Choroid plexus epithelial cell (primary cell): ENCODE results near the gene AP3S2.
"Not testable (repeated sequence)": the region's sequence is repeated elsewhere in the genome, so short reads cannot be mapped to it uniquely, and the experiment has no call there.

ENCODE experiments used
- DNase-seq: peaks from one replicate; pipeline ENCODE4 v3.0.0-alpha.2; 2010; ENCODE audit warnings: low read depth
- H3K4me3 ChIP-seq: 2 replicates; pipeline ENCODE4 v1.5.1; 2011; ENCODE audit warnings: low read depth, mild to moderate bottlenecking, control low read depth, low read length, moderate library complexity
- CTCF ChIP-seq: conservative IDR thresholded peaks from 2 replicates; pipeline ENCODE4 v1.5.1; 2011; ENCODE audit warnings: low read depth, mild to moderate bottlenecking, control low read depth, inconsistent platforms, low read length, moderate library complexity

AP3S2 gene

GRCh38 chr15:89795996-89796395 is 97.8 kb downstream of the AP3S2 start:
- TF ChIP-seq CTCF, result no peak

GRCh38 chr15:89794627-89795241 is 99.1 kb downstream of the AP3S2 start:
- no peak for TF ChIP-seq CTCF
- H3K4me3 ChIP-seq, result no peak overlapping the region
- peak; percentile 86 for DNase-seq

More at GRCh38 chr15:89795996-89796395, 97.8 kb downstream of the AP3S2 start:
- no peak for DNase-seq
- H3K4me3 ChIP-seq, result no peak overlapping the region

- no peak for DNase-seq
- H3K4me3 ChIP-seq, result no peak overlapping the region
- no peak for TF ChIP-seq CTCF
Measured at GRCh38 chr15:89792106-89792805, 101.5 kb downstream of the AP3S2 start.

GRCh38 chr15:89790661-89791060 is 103.1 kb downstream of the AP3S2 start:
- H3K4me3 ChIP-seq, result no peak overlapping the region
- no peak for DNase-seq
- no peak for TF ChIP-seq CTCF

- no peak for DNase-seq
- no peak for TF ChIP-seq CTCF
- H3K4me3 ChIP-seq, result no peak overlapping the region
Measured at GRCh38 chr15:89790206-89790605, 103.6 kb downstream of the AP3S2 start.

- not testable (repeated sequence) for H3K4me3 ChIP-seq, DNase-seq
Measured at GRCh38 chr15:89788585-89788984, 105.2 kb downstream of the AP3S2 start.

GRCh38 chr15:89787944-89788343 is 105.8 kb downstream of the AP3S2 start:
- no peak for DNase-seq
- no peak for TF ChIP-seq CTCF
- H3K4me3 ChIP-seq, result no peak overlapping the region
